HEK293 (cell line): ENCODE results near the gene LNP1.

Source experiments
- CTCF ChIP-seq: fragments of 450-650 bp; formaldehyde crosslinking; IDR thresholded peaks from 2 replicates; pipeline ENCODE4 v1.5.1; 2016; ENCODE audit warnings: missing biosample characterization, missing genetic modification characterization
- MZF1 ChIP-seq: fragments of 450-650 bp; formaldehyde crosslinking; IDR thresholded peaks from 2 replicates; pipeline ENCODE4 v1.5.1; 2017; ENCODE audit warnings: missing biosample characterization, missing genetic modification characterization, borderline replicate concordance
- YY1 ChIP-seq: fragments of 450-650 bp; formaldehyde crosslinking; IDR thresholded peaks from 2 replicates; pipeline ENCODE4 v1.5.1; 2018; ENCODE audit warnings: missing biosample characterization, missing genetic modification characterization
- ZNF645 ChIP-seq: fragments of 450-650 bp; formaldehyde crosslinking; IDR thresholded peaks from 2 replicates; pipeline ENCODE4; 2016; ENCODE audit warnings: missing biosample characterization, missing genetic modification characterization

GRCh38 chr3:100376301-100376700 is 25.0 kb upstream of the LNP1 start:
- TF ChIP-seq CTCF (tag by site-specific recombination) (no peak), ZNF645 (no peak), MZF1 (no peak), YY1 (tag by site-specific recombination) (no peak)
